Trophoblast cell (in vitro differentiated cells and primary cell): ENCODE measurements around the gene NRXN3.

Experiments used
- DNase-seq, 2 donors: peaks; one replicate each; pipeline ENCODE4 v3.0.0-alpha.2; 2016
- H2AFZ ChIP-seq: 2 replicates; pipeline ENCODE4 v1.6.1; 2013; ENCODE audit warnings: low read length, moderate library complexity, mild to moderate bottlenecking; ENCODE audit not compliant: insufficient read depth, poor library complexity
- H2AK5ac ChIP-seq: 2 replicates; pipeline ENCODE4 v1.6.1; 2013; ENCODE audit warnings: mild to moderate bottlenecking, low read length
- H2BK120ac ChIP-seq: 2 replicates; pipeline ENCODE4 v1.6.1; 2013; ENCODE audit warnings: low read length, mild to moderate bottlenecking, moderate library complexity; ENCODE audit not compliant: insufficient read depth, poor library complexity
- H2BK12ac ChIP-seq: 2 replicates; pipeline ENCODE4 v1.6.1; 2013; ENCODE audit warnings: mild to moderate bottlenecking, low read length, moderate library complexity
- H2BK5ac ChIP-seq: 2 replicates; pipeline ENCODE4 v1.6.1; 2013; ENCODE audit warnings: low read length, low read depth, moderate library complexity, mild to moderate bottlenecking; ENCODE audit not compliant: poor library complexity
- H3K14ac ChIP-seq: 2 replicates; pipeline ENCODE4 v1.6.1; 2013; ENCODE audit warnings: mild to moderate bottlenecking, low read length
- H3K18ac ChIP-seq: 2 replicates; pipeline ENCODE4 v1.6.1; 2013; ENCODE audit warnings: mild to moderate bottlenecking, low read length
- H3K23ac ChIP-seq: 2 replicates; pipeline ENCODE4 v1.6.1; 2013; ENCODE audit warnings: low read length
- H3K27ac ChIP-seq: 2 replicates; pipeline ENCODE4 v1.5.1; 2013; ENCODE audit warnings: low read depth, mild to moderate bottlenecking, inconsistent platforms, low read length, moderate library complexity
- H3K27me3 ChIP-seq: 2 replicates; pipeline ENCODE4 v1.6.1; 2013; ENCODE audit warnings: inconsistent platforms, mild to moderate bottlenecking, low read length, moderate library complexity; ENCODE audit not compliant: insufficient read depth
- H3K36me3 ChIP-seq, 2 experiments: 1 replicate in 1 of 2; 2 replicates in 1 of 2; pipeline ENCODE4 v1.6.1; 2013; ENCODE audit warnings: low read length in 2 of 2, mild to moderate bottlenecking in 2 of 2, moderate library complexity in 1 of 2; ENCODE audit not compliant: insufficient read depth in 2 of 2, control insufficient read depth in 1 of 2
- H3K4ac ChIP-seq: 2 replicates; pipeline ENCODE4 v1.6.1; 2013; ENCODE audit warnings: low read depth, mild to moderate bottlenecking, low read length, moderate library complexity
- H3K4me1 ChIP-seq, 2 experiments: 1 replicate in 1 of 2; 2 replicates in 1 of 2; pipeline ENCODE4 v1.6.1; 2013; ENCODE audit warnings: low read length in 2 of 2, mild to moderate bottlenecking in 2 of 2, moderate library complexity in 1 of 2; ENCODE audit not compliant: insufficient read depth in 2 of 2, control insufficient read depth in 1 of 2
- H3K4me2 ChIP-seq: 2 replicates; pipeline ENCODE4 v1.6.1; 2013; ENCODE audit warnings: inconsistent platforms, mild to moderate bottlenecking, low read length, moderate library complexity
- H3K4me3 ChIP-seq: 2 replicates; pipeline ENCODE4 v1.5.1; 2013; ENCODE audit warnings: mild to moderate bottlenecking, low read depth, low read length, inconsistent platforms
- H3K79me1 ChIP-seq: one replicate; pipeline ENCODE4 v1.6.1; 2013; ENCODE audit warnings: low read length
- H3K79me2 ChIP-seq: 2 replicates; pipeline ENCODE4 v1.6.1; 2013; ENCODE audit warnings: low read length, mild to moderate bottlenecking; ENCODE audit not compliant: control insufficient read depth, insufficient read depth, poor library complexity
- H3K9ac ChIP-seq: 2 replicates; pipeline ENCODE4 v1.6.1; 2013; ENCODE audit warnings: mild to moderate bottlenecking, low read length
- H3K9me3 ChIP-seq: 2 replicates; pipeline ENCODE4 v1.6.1; 2013; ENCODE audit warnings: low read depth, mild to moderate bottlenecking, control low read depth, inconsistent platforms, low read length; ENCODE audit not compliant: insufficient read depth
- H4K12ac ChIP-seq: 2 replicates; pipeline ENCODE4 v1.6.1; 2013; ENCODE audit warnings: low read depth, mild to moderate bottlenecking, low read length, moderate library complexity
- H4K8ac ChIP-seq: 2 replicates; pipeline ENCODE4 v1.6.1; 2013; ENCODE audit warnings: low read depth, mild to moderate bottlenecking, low read length, moderate library complexity
- H4K91ac ChIP-seq: one replicate; pipeline ENCODE4 v1.6.1; 2013; ENCODE audit warnings: low read depth, mild to moderate bottlenecking, low read length, moderate library complexity
- WGBS: extraction: QIAGEN DNeasy Blood & Tissue Kit; methylation state at CpG from one replicate; pipeline ENCODE4 v1.1.7; 2013; ENCODE audit warnings: missing lambda C conversion rate; ENCODE audit not compliant: insufficient read length, insufficient coverage; ENCODE audit errors: extremely low coverage; 5-methylcytosine and 5-hydroxymethylcytosine counted together

Gene NRXN3

GRCh38 chr14:79693935-79694334 lies 1523.8 kb downstream of the NRXN3 start:
- no peak overlapping the region for H3K4me3 ChIP-seq
- DNase-seq, result no peak
- no peak overlapping the region for H4K91ac ChIP-seq
- no peaks in the 10 kb centered on the region for H3K36me3 ChIP-seq
- H2AK5ac ChIP-seq, result no peak overlapping the region
- H2BK120ac ChIP-seq, result no peak overlapping the region
- H3K18ac ChIP-seq, result no peak overlapping the region
- no peaks in the 10 kb centered on the region for H3K79me1 ChIP-seq
- no peak overlapping the region for H2BK5ac ChIP-seq
- H3K9ac ChIP-seq, result no peak overlapping the region
- H3K27ac ChIP-seq, result no peak overlapping the region
- no peak overlapping the region for H3K4me2 ChIP-seq
- H3K14ac ChIP-seq, result no peak overlapping the region
- no peaks in the 10 kb centered on the region for H3K4me1 ChIP-seq
- H2AFZ ChIP-seq, result no peak overlapping the region
- H3K23ac ChIP-seq, result no peak overlapping the region
- no peak overlapping the region for H4K12ac ChIP-seq
- H3K79me2 ChIP-seq, result no peaks in the 10 kb centered on the region
- H3K4ac ChIP-seq, result no peak overlapping the region
- no peak overlapping the region for H4K8ac ChIP-seq
- H2BK12ac ChIP-seq, result no peak overlapping the region
- no peaks in the 10 kb centered on the region for H3K9me3 ChIP-seq
- WGBS, result no CpG with 5 or more reads among the region's 1 CpG
- H3K27me3 ChIP-seq, result no peaks in the 10 kb centered on the region

DNA sequence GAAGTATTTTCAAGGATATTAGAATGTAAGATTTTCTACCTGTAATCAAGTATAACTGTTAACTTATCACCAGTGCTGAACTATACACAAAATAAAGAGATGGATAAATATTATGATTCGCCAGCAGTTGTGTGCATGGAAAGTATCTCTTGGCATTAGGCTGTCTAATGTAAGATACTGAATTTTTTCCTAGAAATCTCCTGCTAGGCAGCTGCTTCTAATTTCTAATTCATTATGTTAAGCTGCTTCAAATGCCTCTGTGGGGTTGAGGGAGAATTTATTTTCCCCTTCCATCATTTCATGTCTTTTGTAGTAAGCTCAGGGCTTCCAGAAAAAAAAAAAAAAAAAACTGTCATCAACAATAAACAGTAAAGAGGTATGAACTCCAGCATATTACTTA lies 1525.1 kb downstream of the NRXN3 start:
- H3K27ac ChIP-seq, result no peak overlapping the region
- H3K27me3 ChIP-seq, result no peaks in the 10 kb centered on the region
- H3K4me1 ChIP-seq, result no peaks in the 10 kb centered on the region
- H2AK5ac ChIP-seq, result no peak overlapping the region
- no peak overlapping the region for H2BK120ac ChIP-seq
- H2BK12ac ChIP-seq, result no peak overlapping the region
- WGBS, result no CpG with 5 or more reads among the region's 1 CpG
- H4K12ac ChIP-seq, result no peak overlapping the region
- H2BK5ac ChIP-seq, result no peak overlapping the region
- DNase-seq, result no peak
- H3K9me3 ChIP-seq, result no peaks in the 10 kb centered on the region
- no peaks in the 10 kb centered on the region for H3K79me1 ChIP-seq
- no peak overlapping the region for H3K18ac ChIP-seq
- H4K8ac ChIP-seq, result no peak overlapping the region
- no peak overlapping the region for H3K23ac ChIP-seq
- H3K9ac ChIP-seq, result no peak overlapping the region
- H3K14ac ChIP-seq, result no peak overlapping the region
- no peak overlapping the region for H2AFZ ChIP-seq
- H3K36me3 ChIP-seq, result no peaks in the 10 kb centered on the region
- no peak overlapping the region for H3K4me3 ChIP-seq
- no peak overlapping the region for H3K4me2 ChIP-seq
- no peak overlapping the region for H4K91ac ChIP-seq
- H3K79me2 ChIP-seq, result no peaks in the 10 kb centered on the region
- H3K4ac ChIP-seq, result no peak overlapping the region

DNA sequence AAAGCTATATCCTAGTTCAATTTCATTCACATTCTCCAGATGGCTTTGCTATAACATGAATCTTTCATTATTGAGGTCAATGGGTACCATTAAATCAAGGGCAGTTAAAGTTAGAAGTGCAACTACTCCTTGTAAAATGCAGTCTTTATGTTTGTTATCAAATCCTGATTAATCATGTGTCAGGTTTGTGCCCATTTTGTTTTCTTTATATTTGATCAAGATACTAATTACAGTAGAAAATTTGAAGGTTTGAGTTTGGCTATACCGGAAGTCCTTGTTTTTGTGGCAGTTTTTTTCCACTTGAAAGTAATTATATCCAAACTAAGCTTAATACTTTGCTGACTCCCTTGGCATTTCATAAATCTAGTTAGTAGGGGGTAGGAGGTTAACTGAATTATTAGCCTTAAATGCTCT lies 1528.1 kb downstream of the NRXN3 start:
- H3K9me3 ChIP-seq, result no peaks in the 10 kb centered on the region
- no CpG with 5 or more reads among the region's 1 CpG for WGBS
- H3K4me3 ChIP-seq, result no peak overlapping the region

GRCh38 chr14:79699206-79699605 lies 1529.0 kb downstream of the NRXN3 start:
- no peak overlapping the region for H4K8ac ChIP-seq
- H4K91ac ChIP-seq, result no peak overlapping the region
- H3K79me2 ChIP-seq, result no peaks in the 10 kb centered on the region
- no CpG with 5 or more reads among the region's 2 CpGs for WGBS
- H2BK5ac ChIP-seq, result no peak overlapping the region
- H3K27me3 ChIP-seq, result no peaks in the 10 kb centered on the region
- H3K9me3 ChIP-seq, result no peaks in the 10 kb centered on the region
- H2AFZ ChIP-seq, result no peak overlapping the region
- H3K14ac ChIP-seq, result no peak overlapping the region
- no peak overlapping the region for H3K27ac ChIP-seq
- H3K18ac ChIP-seq, result no peak overlapping the region
- no peak overlapping the region for H3K4me2 ChIP-seq
- H2BK120ac ChIP-seq, result no peak overlapping the region
- H2AK5ac ChIP-seq, result no peak overlapping the region
- H3K36me3 ChIP-seq, result no peaks in the 10 kb centered on the region
- H3K23ac ChIP-seq, result no peak overlapping the region
- DNase-seq, result no peak
- no peak overlapping the region for H3K9ac ChIP-seq
- H3K4me3 ChIP-seq, result no peak overlapping the region
- no peak overlapping the region for H3K4ac ChIP-seq
- no peak overlapping the region for H4K12ac ChIP-seq
- H3K79me1 ChIP-seq, result no peaks in the 10 kb centered on the region
- H2BK12ac ChIP-seq, result no peak overlapping the region
- H3K4me1 ChIP-seq, result no peaks in the 10 kb centered on the region

More for the DNA sequence above, 1528.1 kb downstream of the NRXN3 start:
- Histone ChIP-seq H3K27ac (no peak overlapping the region), H2BK5ac (no peak overlapping the region), H3K36me3 (no peaks in the 10 kb centered on the region), H3K9ac (no peak overlapping the region), H3K4me1 (no peaks in the 10 kb centered on the region), H2BK12ac (no peak overlapping the region), H4K8ac (no peak overlapping the region), H2AK5ac (no peak overlapping the region), H3K18ac (no peak overlapping the region), H3K23ac (no peak overlapping the region), H3K4ac (no peak overlapping the region), H3K79me1 (no peaks in the 10 kb centered on the region), H3K79me2 (no peaks in the 10 kb centered on the region), H3K27me3 (no peaks in the 10 kb centered on the region), H4K91ac (no peak overlapping the region), H2AFZ (no peak overlapping the region), H4K12ac (no peak overlapping the region), H2BK120ac (no peak overlapping the region), H3K4me2 (no peak overlapping the region), H3K14ac (no peak overlapping the region)
- no peak for DNase-seq
